HepG2 (cell line): Measurements from ENCODE around the gene TNNI3K. TPM values are rescaled to one million over a fixed set of nuclear protein-coding genes. Genes with fewer than 3 reads are reported as not detected.

Source experiments
- ATAC-seq: fragments of 200-7000 bp; cut with Tn5 transposase; 3 replicates; pipeline ENCODE4 v1.9.1; 2020; ENCODE audit warnings: mild to moderate bottlenecking, moderate library complexity
- BruUV-seq: library from RNA; stranded (reverse); fragments of 400-500 nt; replicated peaks from 2 replicates; lab custom pipeline; 2021; lab: Mats Ljungman, UMichigan
- CTCF ChIA-PET: fragments of 300-600 bp; formaldehyde crosslinking; extraction: SDS; loops from one replicate; lab custom pipeline; 2021; ENCODE audit warnings: low total read pairs, inconsistent platforms, low intra/inter-chr PET ratio; lab: Yijun Ruan, JAX
- POLR2A ChIA-PET: fragments of 350-600 bp; sonication (Branson Sonifier 250); formaldehyde crosslinking; loops from one replicate; lab custom pipeline; 2020; ENCODE audit warnings: antibody characterized with exemption, inconsistent platforms; lab: Yijun Ruan, JAX
- DNase-seq: peaks from one replicate; pipeline ENCODE4 v3.0.0-alpha.2; 2015; ENCODE audit warnings: low spot score
- FAIRE-seq: peaks from 3 replicates; lab custom pipeline; 2011; peaks lifted over from hg19 to GRCh38; lab: Jason Lieb, UNC
- H2AFZ ChIP-seq: one replicate; pipeline ENCODE4 v1.6.1; 2011; ENCODE audit warnings: low read length, inconsistent platforms
- H3K27ac ChIP-seq: fragments of 300-600 bp; 3 replicates; pipeline ENCODE4 v1.8.0; 2011; ENCODE audit warnings: mixed run types, mild to moderate bottlenecking, mixed read lengths, low read length, inconsistent platforms; ENCODE audit not compliant: insufficient read depth; ENCODE audit errors: extremely low read length
- H3K27me3 ChIP-seq, 2 experiments: fragments of 200-600 bp in 1 of 2; 2 replicates in 1 of 2; 3 replicates in 1 of 2; pipeline versions ENCODE4 v1.6.0 to v1.8.0; 2011; ENCODE audit warnings: low read length in 2 of 2, mild to moderate bottlenecking in 2 of 2, moderate library complexity in 2 of 2, inconsistent platforms in 1 of 2; ENCODE audit not compliant: insufficient read depth in 2 of 2, control insufficient read depth in 1 of 2
- H3K36me3 ChIP-seq, 2 experiments: fragments of 200-600 bp in 1 of 2; replicated peaks in 1 of 2; 2 replicates in 1 of 2; 3 replicates in 1 of 2; pipeline versions ENCODE4 v1.5.1 to v1.8.0; 2011; ENCODE audit warnings: low read length in 2 of 2, inconsistent platforms in 1 of 2; ENCODE audit not compliant: insufficient read depth in 2 of 2, control insufficient read depth in 1 of 2
- H3K4me1 ChIP-seq: 2 replicates; pipeline ENCODE4 v1.5.1; 2012; ENCODE audit warnings: low read length, inconsistent platforms; ENCODE audit not compliant: insufficient read depth
- H3K4me2 ChIP-seq: 2 replicates; pipeline ENCODE4 v1.6.0; 2011; ENCODE audit warnings: low read depth, low read length, inconsistent platforms
- H3K4me3 ChIP-seq, 3 experiments: fragments of 200-600 bp in 1 of 3; sonication (generic), shearing (Covaris generic) in 1 of 3; replicated peaks in 1 of 3; 2 replicates each; pipeline ENCODE4 v1.5.1; 2011 to 2016; ENCODE audit warnings: low read length in 3 of 3, inconsistent platforms in 2 of 3, low read depth in 2 of 3, mild to moderate bottlenecking in 2 of 3, control low read depth in 1 of 3, mixed read lengths in 1 of 3; ENCODE audit not compliant: insufficient read depth in 1 of 3
- H3K79me2 ChIP-seq: one replicate; pipeline ENCODE4 v1.6.1; 2011; ENCODE audit warnings: low read length, inconsistent platforms; ENCODE audit not compliant: insufficient read depth
- H3K9ac ChIP-seq: 2 replicates; pipeline ENCODE4 v1.6.0; 2011; ENCODE audit warnings: mild to moderate bottlenecking, low read depth, low read length, inconsistent platforms; ENCODE audit not compliant: insufficient read depth
- H3K9me3 ChIP-seq: 2 replicates; pipeline ENCODE4 v1.5.1; 2012; ENCODE audit warnings: mild to moderate bottlenecking, low read length
- H4K20me1 ChIP-seq: 2 replicates; pipeline ENCODE4 v1.6.0; 2011; ENCODE audit warnings: inconsistent platforms, mild to moderate bottlenecking, low read length, moderate library complexity; ENCODE audit not compliant: insufficient read depth
- AHR ChIP-seq: IDR thresholded peaks from 2 replicates; pipeline ENCODE4 v1.6.1; 2018; ENCODE audit warnings: missing genetic modification reagents, missing compliant biosample characterization
- REPIN1 ChIP-seq: sonication (generic); formaldehyde crosslinking; IDR thresholded peaks from 2 replicates; pipeline ENCODE4 v1.8.0; 2022; ENCODE audit warnings: missing genetic modification reagents, low read depth, mild to moderate bottlenecking, borderline replicate concordance
- SOX5 ChIP-seq: IDR thresholded peaks from 2 replicates; pipeline ENCODE4 v1.6.1; 2016; ENCODE audit warnings: borderline replicate concordance
- ZFP41 ChIP-seq: sonication (generic); formaldehyde crosslinking; IDR thresholded peaks from 2 replicates; pipeline ENCODE4 v1.4.0; 2020; ENCODE audit warnings: mild to moderate bottlenecking, missing genetic modification reagents, borderline replicate concordance
- ZSCAN25 ChIP-seq: sonication (generic); formaldehyde crosslinking; IDR thresholded peaks from 2 replicates; pipeline ENCODE4 v1.8.0; 2022; ENCODE audit warnings: mild to moderate bottlenecking, missing genetic modification reagents
- in situ Hi-C: cut with HindIII; loops from 2 replicates; pipeline ENCODE4 v1.10.0; 2017; ENCODE audit warnings: low pct_unique_long_range_greater_than_20kb; ENCODE audit not compliant: extremely low pct_ligation_motif_present
- intact Hi-C: fragments of 100-400 bp; cut with micrococcal nuclease; formaldehyde crosslinking; loops from one replicate; pipeline ENCODE4 v1.10.0; 2022; ENCODE audit not compliant: unreplicated experiment
- polyA plus RNA-seq, 8 experiments: library from polyadenylated mRNA; depleted of rRNA in 3 of 8; stranded (reverse) in 7 of 8; unstranded in 1 of 8; fragments of >200 nt; fragmentation: Illumina TruSeq in 4 of 8; extraction: Trizol in 4 of 8; gene quantifications; 2 replicates each; pipeline versions ENCODE4 v1.2.1 to v1.2.3, GENCODE V29; 2011 to 2016; ENCODE audit warnings: low read depth in 4 of 8, missing spikeins in 1 of 8, mixed read lengths in 1 of 8; ENCODE audit not compliant: insufficient read depth in 1 of 8
- total RNA-seq, 5 experiments: library from RNA; depleted of rRNA; stranded (reverse); fragments of >200 nt; fragmentation: Illumina TruSeq; extraction: Trizol; gene quantifications; 2 replicates each; pipeline ENCODE4 v1.2.3, GENCODE V29; 2016; ENCODE audit warnings: low read depth in 1 of 5
- TF ChIP-seq, protein P1 (sequence below): sonication (generic); formaldehyde crosslinking; IDR thresholded peaks from 2 replicates; pipeline ENCODE4 v1.9.0; 2021; ENCODE audit warnings: missing genetic modification reagents, borderline replicate concordance
- TF ChIP-seq, protein P2 (sequence below): sonication (generic); formaldehyde crosslinking; IDR thresholded peaks from 2 replicates; pipeline ENCODE4 v1.4.0; 2020; ENCODE audit warnings: missing genetic modification reagents, borderline replicate concordance

The TNNI3K gene
- total and polyA plus RNA-seq, 2 of the 13 experiments (the other 11 are each of a cell fraction or from before 2014, with no cell fraction given): 1.1 TPM; not detected in 1

- H3K4me1 ChIP-seq: no peaks in the 10 kb centered on the region
- ATAC-seq (no peak), FAIRE-seq (no peak), DNase-seq (no peak)
- H2AFZ ChIP-seq: no peak overlapping the region
- no TSS peak for BruUV-seq
- no peaks in the 10 kb centered on the region for H4K20me1 ChIP-seq
- H3K27ac ChIP-seq: no peak overlapping the region
- in situ Hi-C loops: no loop called here
- H3K9ac ChIP-seq: no peak overlapping the region
- no peak overlapping the region for H3K4me3 ChIP-seq
- ChIA-PET POLR2A (no interaction called here), CTCF (no interaction called here)
- no peaks in the 10 kb centered on the region for H3K79me2 ChIP-seq
- TF ChIP-seq ZSCAN25 (CRISPR knock-in tag) (no peak), AHR (CRISPR knock-in tag) (no peak), ZFP41 (CRISPR knock-in tag) (no peak), SOX5 (CRISPR knock-in tag) (no peak), REPIN1 (CRISPR knock-in tag) (no peak)
- TF ChIP-seq, protein P1, sequence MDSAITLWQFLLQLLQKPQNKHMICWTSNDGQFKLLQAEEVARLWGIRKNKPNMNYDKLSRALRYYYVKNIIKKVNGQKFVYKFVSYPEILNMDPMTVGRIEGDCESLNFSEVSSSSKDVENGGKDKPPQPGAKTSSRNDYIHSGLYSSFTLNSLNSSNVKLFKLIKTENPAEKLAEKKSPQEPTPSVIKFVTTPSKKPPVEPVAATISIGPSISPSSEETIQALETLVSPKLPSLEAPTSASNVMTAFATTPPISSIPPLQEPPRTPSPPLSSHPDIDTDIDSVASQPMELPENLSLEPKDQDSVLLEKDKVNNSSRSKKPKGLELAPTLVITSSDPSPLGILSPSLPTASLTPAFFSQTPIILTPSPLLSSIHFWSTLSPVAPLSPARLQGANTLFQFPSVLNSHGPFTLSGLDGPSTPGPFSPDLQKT (CRISPR knock-in tag): no peak
- TF ChIP-seq, protein P2, sequence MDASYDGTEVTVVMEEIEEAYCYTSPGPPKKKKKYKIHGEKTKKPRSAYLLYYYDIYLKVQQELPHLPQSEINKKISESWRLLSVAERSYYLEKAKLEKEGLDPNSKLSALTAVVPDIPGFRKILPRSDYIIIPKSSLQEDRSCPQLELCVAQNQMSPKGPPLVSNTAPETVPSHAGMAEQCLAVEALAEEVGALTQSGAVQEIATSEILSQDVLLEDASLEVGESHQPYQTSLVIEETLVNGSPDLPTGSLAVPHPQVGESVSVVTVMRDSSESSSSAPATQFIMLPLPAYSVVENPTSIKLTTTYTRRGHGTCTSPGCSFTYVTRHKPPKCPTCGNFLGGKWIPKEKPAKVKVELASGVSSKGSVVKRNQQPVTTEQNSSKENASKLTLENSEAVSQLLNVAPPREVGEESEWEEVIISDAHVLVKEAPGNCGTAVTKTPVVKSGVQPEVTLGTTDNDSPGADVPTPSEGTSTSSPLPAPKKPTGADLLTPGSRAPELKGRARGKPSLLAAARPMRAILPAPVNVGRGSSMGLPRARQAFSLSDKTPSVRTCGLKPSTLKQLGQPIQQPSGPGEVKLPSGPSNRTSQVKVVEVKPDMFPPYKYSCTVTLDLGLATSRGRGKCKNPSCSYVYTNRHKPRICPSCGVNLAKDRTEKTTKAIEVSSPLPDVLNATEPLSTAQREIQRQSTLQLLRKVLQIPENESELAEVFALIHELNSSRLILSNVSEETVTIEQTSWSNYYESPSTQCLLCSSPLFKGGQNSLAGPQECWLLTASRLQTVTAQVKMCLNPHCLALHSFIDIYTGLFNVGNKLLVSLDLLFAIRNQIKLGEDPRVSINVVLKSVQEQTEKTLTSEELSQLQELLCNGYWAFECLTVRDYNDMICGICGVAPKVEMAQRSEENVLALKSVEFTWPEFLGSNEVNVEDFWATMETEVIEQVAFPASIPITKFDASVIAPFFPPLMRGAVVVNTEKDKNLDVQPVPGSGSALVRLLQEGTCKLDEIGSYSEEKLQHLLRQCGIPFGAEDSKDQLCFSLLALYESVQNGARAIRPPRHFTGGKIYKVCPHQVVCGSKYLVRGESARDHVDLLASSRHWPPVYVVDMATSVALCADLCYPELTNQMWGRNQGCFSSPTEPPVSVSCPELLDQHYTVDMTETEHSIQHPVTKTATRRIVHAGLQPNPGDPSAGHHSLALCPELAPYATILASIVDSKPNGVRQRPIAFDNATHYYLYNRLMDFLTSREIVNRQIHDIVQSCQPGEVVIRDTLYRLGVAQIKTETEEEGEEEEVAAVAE (CRISPR knock-in tag): no peak
- H3K36me3 ChIP-seq: no peaks in the 10 kb centered on the region
- H3K27me3 ChIP-seq: no peaks in the 10 kb centered on the region
- no peaks in the 10 kb centered on the region for H3K9me3 ChIP-seq
- no peak overlapping the region for H3K4me2 ChIP-seq
- intact Hi-C loops: no loop called here
Measured at GRCh38 chr1:74375376-74375775, 140.2 kb downstream of the TNNI3K start.
